Activated CD8-positive, alpha-beta memory T cell treated with anti-CD3 and anti-CD28 coated beads for 4 hours (primary cell): ENCODE data around the gene ADISSP.

Experiments used
- DNase-seq, 2 donors: peaks; one replicate each; pipeline ENCODE4 v3.0.0-alpha.2; 2020; ENCODE audit warnings: low read depth in 2 of 2

The ADISSP gene

GRCh38 chr20:3781153-3781910 lies 13.8 kb upstream of the ADISSP start, which contains the start of gene SPEF1:
Gene SPEF1 (minus strand): TSS chr20:3781448. CDS start chr20:3781287, 161 bp downstream.
- DNase-seq, result no peak

GRCh38 chr20:3778976-3779375 lies 11.4 kb upstream of the ADISSP start:
- DNase-seq, result no peak

- DNase-seq, result no peak
Measured at GRCh38 chr20:3777716-3778629, 10.4 kb upstream of the ADISSP start.

- DNase-seq, result no peak
Measured at GRCh38 chr20:3777381-3777715, 9.8 kb upstream of the ADISSP start.

GRCh38 chr20:3775457-3776108 lies 8.0 kb upstream of the ADISSP start:
- DNase-seq, result no peak

GRCh38 chr20:3771552-3772058 lies 4.1 kb upstream of the ADISSP start:
- no peak for DNase-seq

- DNase-seq, result peak; percentile 60 to 77
Measured at GRCh38 chr20:3768342-3769130, 983 bp upstream of the ADISSP start.

GRCh38 chr20:3767110-3767426 lies 485 bp downstream of the ADISSP start:
- no peak for DNase-seq

GRCh38 chr20:3766422-3767109 lies 987 bp downstream of the ADISSP start:
- no peak for DNase-seq

- no peak for DNase-seq
Measured at GRCh38 chr20:3765171-3765882, 2.2 kb downstream of the ADISSP start.

GRCh38 chr20:3764659-3765058 lies 2.9 kb downstream of the ADISSP start:
- DNase-seq, result no peak

- DNase-seq, result no peak
Measured at GRCh38 chr20:3763671-3764601, 3.6 kb downstream of the ADISSP start.

- no peak for DNase-seq
Measured at GRCh38 chr20:3760655-3761348, 6.8 kb downstream of the ADISSP start.

- DNase-seq, result no peak
Measured at GRCh38 chr20:3759884-3760283, 7.7 kb downstream of the ADISSP start.

GRCh38 chr20:3759316-3759823 lies 8.2 kb downstream of the ADISSP start:
- no peak for DNase-seq

- no peak for DNase-seq
Measured at GRCh38 chr20:3758566-3758965, 9.0 kb downstream of the ADISSP start.

GRCh38 chr20:3757268-3757667 lies 10.3 kb downstream of the ADISSP start:
- no peak for DNase-seq

- DNase-seq, result no peak
Measured at GRCh38 chr20:3755814-3756480, 11.6 kb downstream of the ADISSP start.
